GM04504 (cell line): ENCODE measurements around the gene PER3.

Source experiments
- DNase-seq: peaks from one replicate; pipeline ENCODE4 v3.0.0-alpha.2; 2012; ENCODE audit warnings: low read depth

Gene PER3

GRCh38 chr1:7783826-7784491 is at the start of gene PER3:
TSS of gene PER3 (plus strand) at chr1:7784291. CDS start at chr1:7784878, 587 bp downstream.
- peak; percentile 96 for DNase-seq

- DNase-seq = no peak
Measured at GRCh38 chr1:7738044-7738443, 46.0 kb upstream of the PER3 start.

- DNase-seq = no peak
Measured at GRCh38 chr1:7743346-7743745, 40.7 kb upstream of the PER3 start.

- DNase-seq = no peak
Measured at GRCh38 chr1:7744882-7745281, 39.2 kb upstream of the PER3 start.

- no peak for DNase-seq
Measured at GRCh38 chr1:7745783-7746182, 38.3 kb upstream of the PER3 start.

- no peak for DNase-seq
Measured at GRCh38 chr1:7747605-7748004, 36.5 kb upstream of the PER3 start.

GRCh38 chr1:7749126-7749525 is 35.0 kb upstream of the PER3 start:
- DNase-seq = no peak

GRCh38 chr1:7751174-7751573 is 32.9 kb upstream of the PER3 start:
- DNase-seq = no peak

- peak; percentile 33 for DNase-seq
Measured at GRCh38 chr1:7752512-7753417, 31.3 kb upstream of the PER3 start.

GRCh38 chr1:7753641-7754040 is 30.4 kb upstream of the PER3 start:
- DNase-seq = no peak

GRCh38 chr1:7754234-7754633 is 29.9 kb upstream of the PER3 start:
- DNase-seq = no peak

GRCh38 chr1:7755448-7755847 is 28.6 kb upstream of the PER3 start:
- no peak for DNase-seq

GRCh38 chr1:7760245-7760644 is 23.8 kb upstream of the PER3 start:
- no peak for DNase-seq

GRCh38 chr1:7761103-7761502 is 23.0 kb upstream of the PER3 start:
- no peak for DNase-seq

- no peak for DNase-seq
Measured at GRCh38 chr1:7767176-7767575, 16.9 kb upstream of the PER3 start.

GRCh38 chr1:7768583-7768982 is 15.5 kb upstream of the PER3 start:
- DNase-seq = no peak

GRCh38 chr1:7769673-7770412 is 14.2 kb upstream of the PER3 start:
- DNase-seq = no peak

GRCh38 chr1:7770669-7770996 is 13.5 kb upstream of the PER3 start:
- no peak for DNase-seq

- DNase-seq = peak; percentile 58
Measured at GRCh38 chr1:7770997-7771822, 12.9 kb upstream of the PER3 start, which contains the start of gene VAMP3. TSS of gene VAMP3 (plus strand) at chr1:7771296. CDS start at chr1:7771384, 88 bp downstream.

- no peak for DNase-seq
Measured at GRCh38 chr1:7771823-7772299, 12.2 kb upstream of the PER3 start.

GRCh38 chr1:7777591-7777990 is 6.5 kb upstream of the PER3 start:
- no peak for DNase-seq
